MCF 10A (cell line): ENCODE data around the gene CEPT1. TPM values are rescaled to one million over a fixed set of nuclear protein-coding genes. Genes with fewer than 3 reads are reported as not detected.

Experiments
- BruUV-seq: library from RNA; stranded (reverse); fragments of 400-500 nt; replicated peaks from 2 replicates; lab custom pipeline; 2021; lab: Mats Ljungman, UMichigan
- CTCF ChIA-PET: fragments of 300-600 bp; sonication (Branson Sonifier 250); formaldehyde crosslinking; extraction: SDS; loops from one replicate; lab custom pipeline; 2021; ENCODE audit warnings: antibody characterized with exemption, inconsistent platforms; lab: Yijun Ruan, JAX
- POLR2A ChIA-PET: fragments of 300-600, 350-650 bp; sonication (Branson Sonifier 250); formaldehyde crosslinking; extraction: SDS; loops from one replicate; lab custom pipeline; 2020; ENCODE audit warnings: antibody characterized with exemption, inconsistent platforms; lab: Yijun Ruan, JAX
- DNase-seq: peaks from one replicate; pipeline ENCODE4 v3.0.0-alpha.2; 2018; ENCODE audit not compliant: unreplicated experiment
- H3K27ac Mint-ChIP-seq: one replicate; pipeline ENCODE4 v1.8.0; 2022; ENCODE audit warnings: mild to moderate bottlenecking, low read depth, mixed read lengths; ENCODE audit not compliant: unreplicated experiment
- H3K27me3 Mint-ChIP-seq: one replicate; pipeline ENCODE4 v1.8.0; 2022; ENCODE audit warnings: mixed read lengths; ENCODE audit not compliant: insufficient read depth, unreplicated experiment
- H3K36me3 Mint-ChIP-seq: one replicate; pipeline ENCODE4 v1.8.0; 2022; ENCODE audit warnings: mild to moderate bottlenecking, moderate library complexity, mixed read lengths; ENCODE audit not compliant: insufficient read depth, unreplicated experiment
- H3K4me1 Mint-ChIP-seq: one replicate; pipeline ENCODE4 v1.8.0; 2022; ENCODE audit warnings: mixed read lengths; ENCODE audit not compliant: insufficient read depth, unreplicated experiment
- H3K4me3 Mint-ChIP-seq: one replicate; pipeline ENCODE4 v1.8.0; 2022; ENCODE audit warnings: mild to moderate bottlenecking, moderate library complexity, mixed read lengths; ENCODE audit not compliant: unreplicated experiment
- H3K9me3 Mint-ChIP-seq: one replicate; pipeline ENCODE4 v1.8.0; 2022; ENCODE audit warnings: mixed read lengths; ENCODE audit not compliant: unreplicated experiment
- CTCF ChIP-seq: fragments of 200-600 bp; IDR thresholded peaks from one replicate; pipeline ENCODE4 v1.8.0; 2022; ENCODE audit warnings: antibody characterized with exemption, mild to moderate bottlenecking; ENCODE audit not compliant: unreplicated experiment
- intact Hi-C: fragments of 100-400 bp; cut with micrococcal nuclease; formaldehyde crosslinking; loops from 2 replicates; pipeline ENCODE4 v1.14.1; 2022
- total RNA-seq: library from RNA; stranded (reverse); gene quantifications from 2 replicates; pipeline ENCODE4 v1.2.3, GENCODE V29; 2022

CEPT1 gene
- total RNA-seq, 1 experiment from 2014 or later = 45.0 TPM

- no TSS peak for BruUV-seq
- ChIA-PET CTCF (interaction anchor here (0.6 to 5.2 kb wide), 13 partner anchors 10 to 703 kb away, joined by 3 to 59 read pairs (median 3); no protein-coding TSS in a partner anchor), POLR2A (interaction anchor here (0.6 to 1.6 kb wide), 9 partner anchors 8 to 615 kb away, joined by 3 to 8 read pairs (median 3); partner anchors contain the start of gene INKA2)
- peak overlapping the region; percentile 52 for H3K4me3 Mint-ChIP-seq
- no peaks in the 10 kb centered on the region for H3K27me3 Mint-ChIP-seq
- peak overlapping the region; percentile 72 for H3K27ac Mint-ChIP-seq
- H3K36me3 Mint-ChIP-seq = no peaks in the 10 kb centered on the region
- no peak for TF ChIP-seq CTCF
- H3K4me1 Mint-ChIP-seq = peaks cover 29% of the 10 kb centered on the region
- DNase-seq = peak; percentile 91
- intact Hi-C loops = no loop called here
- no peaks in the 10 kb centered on the region for H3K9me3 Mint-ChIP-seq
These were observed 88.1 kb downstream of the CEPT1 start for GRCh38 chr1:111227851-111228747.

- H3K27me3 Mint-ChIP-seq = no peaks in the 10 kb centered on the region
- intact Hi-C loops = no loop called here
- no peak for TF ChIP-seq CTCF
- H3K9me3 Mint-ChIP-seq = no peaks in the 10 kb centered on the region
- DNase-seq = no peak
- POLR2A ChIA-PET = interaction anchor here (0.6 to 1.6 kb wide), 8 partner anchors 14 to 616 kb away, joined by 3 to 8 read pairs (median 4); partner anchors contain the start of gene INKA2
- H3K27ac Mint-ChIP-seq = peak overlapping the region; percentile 72
- peak overlapping the region; percentile 52 for H3K4me3 Mint-ChIP-seq
- no TSS peak for BruUV-seq
- CTCF ChIA-PET = interaction anchor here (0.6 to 5.2 kb wide), 10 partner anchors 10 to 541 kb away, joined by 3 to 59 read pairs (median 3); no protein-coding TSS in a partner anchor
- peaks cover 24% of the 10 kb centered on the region for H3K4me1 Mint-ChIP-seq
- no peaks in the 10 kb centered on the region for H3K36me3 Mint-ChIP-seq
These were observed 88.7 kb downstream of the CEPT1 start for GRCh38 chr1:111228748-111229126.

GRCh38 chr1:111232134-111232533, 92.1 kb downstream of the CEPT1 start:
- CTCF ChIA-PET = interaction anchor here (0.7 to 2.1 kb wide), 2 partner anchors 9 to 30 kb away, joined by 3 to 10 read pairs; no protein-coding TSS in a partner anchor
- no peak for DNase-seq
- H3K36me3 Mint-ChIP-seq = no peaks in the 10 kb centered on the region
- no peaks in the 10 kb centered on the region for H3K9me3 Mint-ChIP-seq
- no peak overlapping the region for H3K27ac Mint-ChIP-seq
- no peak overlapping the region for H3K4me3 Mint-ChIP-seq
- intact Hi-C loops = no loop called here
- no peak for TF ChIP-seq CTCF
- POLR2A ChIA-PET = no interaction called here
- H3K4me1 Mint-ChIP-seq = peaks cover 32% of the 10 kb centered on the region
- H3K27me3 Mint-ChIP-seq = no peaks in the 10 kb centered on the region
- BruUV-seq = no TSS peak

- CTCF ChIA-PET = no interaction called here
- POLR2A ChIA-PET = no interaction called here
- Mint-ChIP-seq H3K4me1 (peaks cover 18% of the 10 kb centered on the region), H3K4me3 (no peak overlapping the region), H3K27me3 (no peaks in the 10 kb centered on the region), H3K36me3 (no peaks in the 10 kb centered on the region), H3K9me3 (no peaks in the 10 kb centered on the region), H3K27ac (no peak overlapping the region)
- intact Hi-C loops = no loop called here
- no TSS peak for BruUV-seq
- DNase-seq = peak; percentile 40
- TF ChIP-seq CTCF = no peak
These were observed 94.2 kb downstream of the CEPT1 start for GRCh38 chr1:111234258-111234657.
